ENCODE data around the gene ETDB. TPM values are rescaled to one million over a fixed set of nuclear protein-coding genes. Genes with fewer than 3 reads are reported as not detected.

ETDB gene
- total RNA-seq, 4 donors from 2014 or later: not detected

DNA sequence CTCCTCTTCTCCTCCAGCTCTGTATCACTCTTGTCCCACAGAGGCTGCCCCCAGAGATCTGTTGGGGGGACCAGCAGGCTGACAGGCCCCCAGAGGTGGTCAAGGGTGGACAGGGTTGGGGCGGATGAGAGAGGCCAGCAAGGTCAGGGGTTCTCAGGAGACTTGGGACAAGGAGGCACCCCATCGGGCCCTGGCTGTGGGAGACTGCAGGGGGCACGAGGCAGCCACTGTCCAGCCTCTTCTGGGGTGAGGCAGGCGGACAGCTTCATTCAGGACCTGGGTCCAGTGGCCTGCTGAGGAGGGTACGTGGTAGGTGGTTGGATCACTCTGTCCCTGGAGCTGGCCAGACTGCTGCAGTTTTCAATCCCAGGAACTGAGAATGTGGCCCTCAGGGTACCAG, 24.6 kb downstream of the ETDB start:
- 81% methylated on average over 5 of the region's 5 CpGs; no CpG with 5 or more reads in 1 of the 2 donors for WGBS, 2 donors (ENCODE audit: low coverage in 1 of 2)
- TF ChIP-seq EP300 (IDR thresholded peaks at IDR 0.05; ENCODE audit: low read depth) (no peak), POLR2AphosphoS5 (IDR thresholded peaks at IDR 0.05) (no peak), POLR2A (IDR thresholded peaks at IDR 0.05) (no peak)
- TF ChIP-seq, protein P1, sequence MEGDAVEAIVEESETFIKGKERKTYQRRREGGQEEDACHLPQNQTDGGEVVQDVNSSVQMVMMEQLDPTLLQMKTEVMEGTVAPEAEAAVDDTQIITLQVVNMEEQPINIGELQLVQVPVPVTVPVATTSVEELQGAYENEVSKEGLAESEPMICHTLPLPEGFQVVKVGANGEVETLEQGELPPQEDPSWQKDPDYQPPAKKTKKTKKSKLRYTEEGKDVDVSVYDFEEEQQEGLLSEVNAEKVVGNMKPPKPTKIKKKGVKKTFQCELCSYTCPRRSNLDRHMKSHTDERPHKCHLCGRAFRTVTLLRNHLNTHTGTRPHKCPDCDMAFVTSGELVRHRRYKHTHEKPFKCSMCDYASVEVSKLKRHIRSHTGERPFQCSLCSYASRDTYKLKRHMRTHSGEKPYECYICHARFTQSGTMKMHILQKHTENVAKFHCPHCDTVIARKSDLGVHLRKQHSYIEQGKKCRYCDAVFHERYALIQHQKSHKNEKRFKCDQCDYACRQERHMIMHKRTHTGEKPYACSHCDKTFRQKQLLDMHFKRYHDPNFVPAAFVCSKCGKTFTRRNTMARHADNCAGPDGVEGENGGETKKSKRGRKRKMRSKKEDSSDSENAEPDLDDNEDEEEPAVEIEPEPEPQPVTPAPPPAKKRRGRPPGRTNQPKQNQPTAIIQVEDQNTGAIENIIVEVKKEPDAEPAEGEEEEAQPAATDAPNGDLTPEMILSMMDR (IDR thresholded peaks at IDR 0.05): no peak
- intact Hi-C loops (cut with DNase I; ENCODE audit: low total_unique reads): no loop called here

DNA sequence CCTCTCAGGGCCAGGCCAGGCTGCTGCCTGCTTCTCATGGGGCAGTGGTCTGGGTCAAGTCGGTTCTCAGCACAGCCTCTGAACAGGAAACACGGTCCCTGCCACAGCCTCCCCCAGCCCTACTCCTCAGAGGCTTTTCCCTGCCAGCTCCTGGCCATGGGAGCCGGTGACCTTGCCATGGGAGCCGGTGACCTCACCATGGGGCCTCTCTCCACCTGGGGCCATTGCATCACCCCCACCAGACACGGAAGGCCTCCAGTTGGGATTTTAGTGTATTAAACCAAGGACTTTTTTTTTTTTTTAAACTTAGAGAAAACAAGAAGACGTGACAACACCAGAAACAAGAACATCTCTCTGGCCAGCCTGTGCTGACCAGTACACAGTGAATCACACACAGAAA, 25.6 kb downstream of the ETDB start:
- 77% methylated on average over 6 of the region's 6 CpGs; no CpG with 5 or more reads in 1 of the 2 donors for WGBS, 2 donors (ENCODE audit: low coverage in 1 of 2)
- Histone ChIP-seq H3K27ac (no peak overlapping the region), H3K9me3 (no peaks in the 10 kb centered on the region), H3K36me3 (no peaks in the 10 kb centered on the region), H3K27me3 (no peaks in the 10 kb centered on the region), H3K4me1 (peaks cover 0 to 6% (median 4%) of the 10 kb centered on the region in 4 donors), H3K4me3 (no peak overlapping the region)
- DNase-seq: no peak
- intact Hi-C loops (cut with DNase I; ENCODE audit: low total_unique reads) (no loop called here), in situ Hi-C loops (cut with MboI; ENCODE audit: low pct_ligation_motif_present in 1 of 4, low pct_unique_long_range_greater_than_20kb in 1 of 4, low sequenced_read_pairs in 3 of 4) (no loop called here)
- TF ChIP-seq POLR2A (IDR thresholded peaks at IDR 0.05) (no peak), POLR2AphosphoS5 (IDR thresholded peaks at IDR 0.05) (no peak), EP300 (IDR thresholded peaks at IDR 0.05; ENCODE audit: low read depth) (no peak)
- TF ChIP-seq, protein P1 (IDR thresholded peaks at IDR 0.05): no peak

More for the DNA sequence above, 24.6 kb downstream of the ETDB start:
- Histone ChIP-seq H3K36me3 (no peaks in the 10 kb centered on the region), H3K4me3 (no peak overlapping the region), H3K9me3 (no peaks in the 10 kb centered on the region), H3K27ac (no peak overlapping the region), H3K4me1 (peaks cover 0 to 6% (median 4%) of the 10 kb centered on the region in 4 donors), H3K27me3 (no peaks in the 10 kb centered on the region)
- in situ Hi-C loops (cut with MboI; ENCODE audit: low pct_ligation_motif_present in 1 of 4, low pct_unique_long_range_greater_than_20kb in 1 of 4, low sequenced_read_pairs in 3 of 4): no loop called here
- DNase-seq: no peak

DNA sequence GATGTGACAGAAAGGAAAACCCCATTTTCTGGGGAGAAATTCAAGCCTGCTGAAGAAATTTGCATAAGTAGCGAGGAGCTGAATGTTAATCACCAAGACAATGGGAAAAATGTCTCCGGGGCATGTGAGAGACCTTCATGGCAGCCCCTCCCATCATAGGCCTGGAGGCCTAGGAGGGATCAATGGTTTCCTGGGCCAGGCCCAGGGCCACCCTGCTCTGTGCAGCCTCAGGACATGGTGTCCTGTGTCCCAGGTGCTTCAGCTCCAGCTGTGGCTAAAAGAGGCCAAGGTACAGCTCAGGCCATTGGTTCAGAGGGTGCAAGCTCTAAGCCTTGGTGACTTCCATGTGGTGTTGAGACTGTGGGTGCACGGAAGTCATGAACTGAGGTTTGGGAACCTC, 31.2 kb downstream of the ETDB start:
- no peaks in the 10 kb centered on the region for H3K4me1 ChIP-seq
- no peaks in the 10 kb centered on the region for H3K9me3 ChIP-seq
- no peak for DNase-seq
- H3K4me3 ChIP-seq: no peak overlapping the region
- H3K27me3 ChIP-seq: no peaks in the 10 kb centered on the region
- no peaks in the 10 kb centered on the region for H3K36me3 ChIP-seq
- intact Hi-C loops (cut with DNase I; ENCODE audit: low total_unique reads) (no loop called here), in situ Hi-C loops (cut with MboI; ENCODE audit: low pct_ligation_motif_present in 1 of 4, low pct_unique_long_range_greater_than_20kb in 1 of 4, low sequenced_read_pairs in 3 of 4) (no loop called here)
- H3K27ac ChIP-seq: no peak overlapping the region
- TF ChIP-seq EP300 (IDR thresholded peaks at IDR 0.05; ENCODE audit: low read depth) (no peak), POLR2AphosphoS5 (IDR thresholded peaks at IDR 0.05) (no peak), POLR2A (IDR thresholded peaks at IDR 0.05) (no peak)
- TF ChIP-seq, protein P1 (IDR thresholded peaks at IDR 0.05): no peak
- WGBS, 2 donors (ENCODE audit: low coverage in 1 of 2): 73% methylated on average over 3 of the region's 3 CpGs; no CpG with 5 or more reads in 1 of the 2 donors

DNA sequence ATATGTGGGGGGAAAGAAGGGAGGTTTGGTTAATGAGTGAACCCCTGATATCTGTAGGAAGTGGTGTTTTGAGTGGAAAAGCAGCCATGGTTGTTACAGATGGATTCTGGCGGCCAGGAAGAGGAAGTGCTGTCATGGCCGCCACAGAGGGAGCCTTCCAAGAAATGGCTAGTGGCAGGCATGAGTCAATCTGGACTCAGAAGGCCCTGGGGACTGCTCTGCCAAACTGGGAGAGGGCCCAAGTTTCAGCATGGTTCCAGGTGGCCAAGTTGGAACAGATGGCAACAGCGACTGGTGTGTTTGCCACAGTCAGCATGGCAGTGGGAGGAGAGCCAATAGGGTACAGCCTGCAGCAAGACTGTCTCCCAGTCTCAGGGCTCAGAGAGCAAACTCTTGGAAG, 32.5 kb downstream of the ETDB start:
- in situ Hi-C loops (cut with MboI; ENCODE audit: low pct_ligation_motif_present in 1 of 4, low pct_unique_long_range_greater_than_20kb in 1 of 4, low sequenced_read_pairs in 3 of 4): no loop called here
- Histone ChIP-seq H3K9me3 (no peaks in the 10 kb centered on the region), H3K4me3 (no peak overlapping the region), H3K36me3 (no peaks in the 10 kb centered on the region), H3K27ac (no peak overlapping the region), H3K4me1 (no peaks in the 10 kb centered on the region), H3K27me3 (no peaks in the 10 kb centered on the region)
- intact Hi-C loops (cut with DNase I; ENCODE audit: low total_unique reads): no loop called here
- 87% methylated on average over 3 of the region's 3 CpGs; no CpG with 5 or more reads in 1 of the 2 donors for WGBS, 2 donors (ENCODE audit: low coverage in 1 of 2)
- no peak for DNase-seq
- TF ChIP-seq POLR2AphosphoS5 (IDR thresholded peaks at IDR 0.05): no peak
- TF ChIP-seq EP300 (IDR thresholded peaks at IDR 0.05; ENCODE audit: low read depth): no peak
- TF ChIP-seq, protein P1 (IDR thresholded peaks at IDR 0.05): no peak
- TF ChIP-seq POLR2A (IDR thresholded peaks at IDR 0.05): no peak

Data from transverse colon (tissue), 4 donors.